Panc1 (cell line): ENCODE results near the gene TMEFF2. TPM values are rescaled to one million over a fixed set of nuclear protein-coding genes. Genes with fewer than 3 reads are reported as not detected.
"Not testable (repeated sequence)": the region's sequence is repeated elsewhere in the genome, so short reads cannot be mapped to it uniquely, and the experiment has no call there.

Experiments
- ATAC-seq: fragments of 200-7000 bp; cut with Tn5 transposase; 2 replicates; pipeline ENCODE4 v1.9.1; 2020; ENCODE audit warnings: mild to moderate bottlenecking, moderate library complexity
- BruUV-seq: library from RNA; stranded (reverse); fragments of 400-500 nt; replicated peaks from 2 replicates; lab custom pipeline; 2021; lab: Mats Ljungman, UMichigan
- CTCF ChIA-PET: fragments of 300-600 bp; sonication (Branson Sonifier 250); formaldehyde crosslinking; loops from one replicate; lab custom pipeline; 2022; ENCODE audit warnings: antibody characterized with exemption; lab: Charles Lee
- POLR2A ChIA-PET: fragments of 300-600 bp; sonication (Branson Sonifier 250); formaldehyde crosslinking; loops from one replicate; lab custom pipeline; 2022; ENCODE audit warnings: antibody characterized with exemption; lab: Charles Lee
- DNase-seq: peaks from one replicate; pipeline ENCODE4 v3.0.0-alpha.2; 2010; ENCODE audit warnings: low read depth, low spot score
- H3K27ac ChIP-seq: 2 replicates; pipeline ENCODE4 v1.5.1; 2011; ENCODE audit warnings: mild to moderate bottlenecking, low read length, inconsistent platforms
- H3K27me3 ChIP-seq: fragments of 200-500 bp; sonication (Bioruptor generic); 2 replicates; pipeline ENCODE4 v1.6.0; 2014; ENCODE audit warnings: low read length, inconsistent platforms; ENCODE audit not compliant: control insufficient read depth, insufficient read depth
- H3K36me3 ChIP-seq: fragments of 200-500 bp; sonication (Bioruptor generic); 2 replicates; pipeline ENCODE4 v1.5.1; 2014; ENCODE audit warnings: inconsistent platforms, mild to moderate bottlenecking, low read length, moderate library complexity; ENCODE audit not compliant: control insufficient read depth, insufficient read depth
- H3K4me1 ChIP-seq: 2 replicates; pipeline ENCODE4 v1.5.1; 2011; ENCODE audit warnings: inconsistent platforms, mild to moderate bottlenecking, low read length, moderate library complexity; ENCODE audit not compliant: control insufficient read depth, insufficient read depth
- H3K4me3 ChIP-seq, 2 experiments: 2 replicates each; pipeline ENCODE4 v1.5.1; 2011 to 2012; ENCODE audit warnings: low read depth in 2 of 2, low read length in 2 of 2, mild to moderate bottlenecking in 2 of 2, inconsistent platforms in 1 of 2, moderate library complexity in 1 of 2
- H3K9me3 ChIP-seq: fragments of 200-500 bp; sonication (Bioruptor generic); 2 replicates; pipeline ENCODE4 v1.5.1; 2014; ENCODE audit warnings: low read depth, mild to moderate bottlenecking, inconsistent platforms, low read length, moderate library complexity; ENCODE audit not compliant: control insufficient read depth, insufficient read depth
- POLR2AphosphoS5 ChIP-seq: IDR thresholded peaks from 2 replicates; pipeline ENCODE4 v1.6.1; 2012; ENCODE audit warnings: mild to moderate bottlenecking, low read depth, low read length, moderate library complexity
- SIN3A ChIP-seq: IDR thresholded peaks from 2 replicates; pipeline ENCODE4 v1.6.1; 2012; ENCODE audit warnings: low read depth, mild to moderate bottlenecking, low read length, moderate library complexity, borderline replicate concordance; ENCODE audit not compliant: insufficient read depth
- TCF7L2 ChIP-seq: IDR thresholded peaks from 2 replicates; pipeline ENCODE4 v1.6.1; 2011; ENCODE audit warnings: mild to moderate bottlenecking, low read depth, low read length, inconsistent platforms
- in situ Hi-C: cut with HindIII; loops from 2 replicates; pipeline ENCODE4 v1.10.0; 2016; ENCODE audit warnings: low sequenced_read_pairs, low pct_unique_long_range_greater_than_20kb
- intact Hi-C: fragments of 100-400 bp; cut with micrococcal nuclease; formaldehyde crosslinking; loops from one replicate; pipeline ENCODE4 v1.10.0; 2022; ENCODE audit not compliant: unreplicated experiment
- total RNA-seq: library from RNA; stranded (reverse); gene quantifications from one replicate; pipeline ENCODE4 v1.2.1, GENCODE V29; 2021; ENCODE audit not compliant: unreplicated experiment
- TF ChIP-seq, protein P1 (sequence below): fragments of 450-650 bp; IDR thresholded peaks from 2 replicates; pipeline ENCODE4 v1.5.1; 2017; ENCODE audit warnings: mild to moderate bottlenecking
- TF ChIP-seq, protein P2 (sequence below), 2 experiments: IDR thresholded peaks; 2 replicates each; pipeline ENCODE4 v1.6.1; 2011 to 2012; ENCODE audit warnings: low read depth in 2 of 2, control low read depth in 1 of 2, low read length in 1 of 2, mild to moderate bottlenecking in 1 of 2, moderate library complexity in 1 of 2; ENCODE audit not compliant: insufficient read depth in 1 of 2

Gene TMEFF2
- total RNA-seq, 1 experiment from 2014 or later: 1.5 TPM

DNA sequence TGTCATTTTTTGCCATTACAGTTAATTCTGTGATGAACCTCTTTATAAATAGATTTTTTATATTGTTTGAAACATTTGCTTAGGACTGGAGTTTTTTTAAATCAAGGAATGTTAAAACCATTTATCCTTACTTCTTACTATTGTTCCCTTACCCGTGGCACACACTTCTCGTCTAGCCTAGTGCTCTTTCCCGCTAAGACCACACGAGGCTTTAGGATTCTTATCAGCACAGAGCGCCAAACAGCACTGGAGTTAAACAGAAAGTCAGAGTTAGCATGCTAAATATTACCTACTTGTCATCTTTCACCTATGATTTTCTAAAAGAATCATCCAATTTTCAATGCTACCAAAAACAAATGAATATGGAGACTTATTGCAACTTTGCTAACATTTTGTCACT is 112.6 kb downstream of the TMEFF2 start:
- CTCF ChIA-PET: no interaction called here
- DNase-seq (no peak), ATAC-seq (no peak)
- Histone ChIP-seq H3K27me3 (no peaks in the 10 kb centered on the region), H3K36me3 (no peaks in the 10 kb centered on the region), H3K9me3 (no peaks in the 10 kb centered on the region), H3K4me3 (no peak overlapping the region), H3K4me1 (no peaks in the 10 kb centered on the region), H3K27ac (no peak overlapping the region)
- intact Hi-C loops: no loop called here
- POLR2A ChIA-PET: no interaction called here
- TF ChIP-seq, protein P1, sequence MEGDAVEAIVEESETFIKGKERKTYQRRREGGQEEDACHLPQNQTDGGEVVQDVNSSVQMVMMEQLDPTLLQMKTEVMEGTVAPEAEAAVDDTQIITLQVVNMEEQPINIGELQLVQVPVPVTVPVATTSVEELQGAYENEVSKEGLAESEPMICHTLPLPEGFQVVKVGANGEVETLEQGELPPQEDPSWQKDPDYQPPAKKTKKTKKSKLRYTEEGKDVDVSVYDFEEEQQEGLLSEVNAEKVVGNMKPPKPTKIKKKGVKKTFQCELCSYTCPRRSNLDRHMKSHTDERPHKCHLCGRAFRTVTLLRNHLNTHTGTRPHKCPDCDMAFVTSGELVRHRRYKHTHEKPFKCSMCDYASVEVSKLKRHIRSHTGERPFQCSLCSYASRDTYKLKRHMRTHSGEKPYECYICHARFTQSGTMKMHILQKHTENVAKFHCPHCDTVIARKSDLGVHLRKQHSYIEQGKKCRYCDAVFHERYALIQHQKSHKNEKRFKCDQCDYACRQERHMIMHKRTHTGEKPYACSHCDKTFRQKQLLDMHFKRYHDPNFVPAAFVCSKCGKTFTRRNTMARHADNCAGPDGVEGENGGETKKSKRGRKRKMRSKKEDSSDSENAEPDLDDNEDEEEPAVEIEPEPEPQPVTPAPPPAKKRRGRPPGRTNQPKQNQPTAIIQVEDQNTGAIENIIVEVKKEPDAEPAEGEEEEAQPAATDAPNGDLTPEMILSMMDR: no peak
- TF ChIP-seq, protein P2, sequence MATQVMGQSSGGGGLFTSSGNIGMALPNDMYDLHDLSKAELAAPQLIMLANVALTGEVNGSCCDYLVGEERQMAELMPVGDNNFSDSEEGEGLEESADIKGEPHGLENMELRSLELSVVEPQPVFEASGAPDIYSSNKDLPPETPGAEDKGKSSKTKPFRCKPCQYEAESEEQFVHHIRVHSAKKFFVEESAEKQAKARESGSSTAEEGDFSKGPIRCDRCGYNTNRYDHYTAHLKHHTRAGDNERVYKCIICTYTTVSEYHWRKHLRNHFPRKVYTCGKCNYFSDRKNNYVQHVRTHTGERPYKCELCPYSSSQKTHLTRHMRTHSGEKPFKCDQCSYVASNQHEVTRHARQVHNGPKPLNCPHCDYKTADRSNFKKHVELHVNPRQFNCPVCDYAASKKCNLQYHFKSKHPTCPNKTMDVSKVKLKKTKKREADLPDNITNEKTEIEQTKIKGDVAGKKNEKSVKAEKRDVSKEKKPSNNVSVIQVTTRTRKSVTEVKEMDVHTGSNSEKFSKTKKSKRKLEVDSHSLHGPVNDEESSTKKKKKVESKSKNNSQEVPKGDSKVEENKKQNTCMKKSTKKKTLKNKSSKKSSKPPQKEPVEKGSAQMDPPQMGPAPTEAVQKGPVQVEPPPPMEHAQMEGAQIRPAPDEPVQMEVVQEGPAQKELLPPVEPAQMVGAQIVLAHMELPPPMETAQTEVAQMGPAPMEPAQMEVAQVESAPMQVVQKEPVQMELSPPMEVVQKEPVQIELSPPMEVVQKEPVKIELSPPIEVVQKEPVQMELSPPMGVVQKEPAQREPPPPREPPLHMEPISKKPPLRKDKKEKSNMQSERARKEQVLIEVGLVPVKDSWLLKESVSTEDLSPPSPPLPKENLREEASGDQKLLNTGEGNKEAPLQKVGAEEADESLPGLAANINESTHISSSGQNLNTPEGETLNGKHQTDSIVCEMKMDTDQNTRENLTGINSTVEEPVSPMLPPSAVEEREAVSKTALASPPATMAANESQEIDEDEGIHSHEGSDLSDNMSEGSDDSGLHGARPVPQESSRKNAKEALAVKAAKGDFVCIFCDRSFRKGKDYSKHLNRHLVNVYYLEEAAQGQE (IDR thresholded peaks at IDR 0.05; ENCODE audit: insufficient read depth in 1 of 2, low read depth in 2 of 2, low read length in 1 of 2): no peak
- TF ChIP-seq SIN3A (no peak), TCF7L2 (no peak), POLR2AphosphoS5 (no peak)
- BruUV-seq: no TSS peak
- in situ Hi-C loops: no loop called here

DNA sequence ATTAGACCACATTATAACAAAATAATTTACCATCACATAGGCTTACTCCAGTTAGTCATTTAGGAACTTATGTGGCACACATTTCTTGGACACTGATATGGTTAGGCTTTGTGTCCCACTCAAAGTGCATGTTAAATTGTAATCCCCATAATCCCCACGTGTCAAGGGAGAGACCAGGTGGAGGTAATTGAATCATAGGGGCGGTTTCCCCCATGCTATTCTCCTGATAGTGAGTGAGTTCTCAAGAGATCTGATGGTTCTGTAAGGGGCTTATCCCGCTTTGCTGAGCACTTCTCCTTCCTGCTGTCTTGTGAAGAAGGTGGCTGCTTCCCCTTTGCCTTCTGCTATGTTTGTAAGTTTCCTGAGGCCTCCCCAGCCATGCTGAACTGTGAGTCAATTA is 114.6 kb downstream of the TMEFF2 start:
- H3K36me3 ChIP-seq, BruUV-seq, ATAC-seq, H3K4me3 ChIP-seq, H3K27me3 ChIP-seq, H3K4me1 ChIP-seq, CTCF ChIA-PET, H3K9me3 ChIP-seq, POLR2A ChIA-PET, intact Hi-C loops, DNase-seq, H3K27ac ChIP-seq, in situ Hi-C loops: not testable (repeated sequence)

DNA sequence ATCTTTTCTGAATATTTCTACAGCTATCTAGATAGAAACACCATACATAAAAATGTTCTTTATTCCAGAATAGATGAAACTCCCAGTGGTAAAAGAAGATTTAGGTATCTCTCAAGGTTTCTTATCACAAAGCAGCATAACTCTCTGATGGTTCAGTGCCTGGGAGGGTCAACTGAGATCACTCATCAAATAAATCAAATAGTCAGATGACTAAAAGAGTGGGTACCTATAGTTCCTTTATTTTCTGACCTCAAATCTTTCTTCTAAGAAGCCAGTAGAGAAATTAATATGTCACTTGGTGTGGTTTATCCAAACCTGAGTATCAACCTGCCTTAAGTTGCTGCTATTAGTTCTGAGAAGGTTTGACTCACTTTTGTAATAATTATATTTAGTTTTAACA is 120.9 kb downstream of the TMEFF2 start:
- TF ChIP-seq TCF7L2: no peak
- TF ChIP-seq, protein P1: no peak
- TF ChIP-seq, protein P2 (IDR thresholded peaks at IDR 0.05; ENCODE audit: insufficient read depth in 1 of 2, low read depth in 2 of 2, low read length in 1 of 2): no peak
- TF ChIP-seq POLR2AphosphoS5: no peak
- TF ChIP-seq SIN3A: no peak
- no TSS peak for BruUV-seq
- Histone ChIP-seq H3K9me3 (no peaks in the 10 kb centered on the region), H3K27me3 (no peaks in the 10 kb centered on the region), H3K4me1 (no peaks in the 10 kb centered on the region), H3K27ac (no peak overlapping the region), H3K4me3 (no peak overlapping the region), H3K36me3 (no peaks in the 10 kb centered on the region)
- ChIA-PET CTCF (no interaction called here), POLR2A (no interaction called here)
- no peak for DNase-seq
- ATAC-seq: no peak
- in situ Hi-C loops: no loop called here
- intact Hi-C loops: no loop called here
